ENCODE results near the gene SCGB3A2.

The SCGB3A2 gene

GRCh38 chr5:147878066-147878759 is at the start of gene SCGB3A2:
Gene SCGB3A2 (plus strand): TSS chr5:147878711. CDS start chr5:147878804, 93 bp downstream.
- no peak for DNase-seq

- DNase-seq, result no peak
These were observed 48.5 kb upstream of the SCGB3A2 start for GRCh38 chr5:147830035-147830434.

DNA sequence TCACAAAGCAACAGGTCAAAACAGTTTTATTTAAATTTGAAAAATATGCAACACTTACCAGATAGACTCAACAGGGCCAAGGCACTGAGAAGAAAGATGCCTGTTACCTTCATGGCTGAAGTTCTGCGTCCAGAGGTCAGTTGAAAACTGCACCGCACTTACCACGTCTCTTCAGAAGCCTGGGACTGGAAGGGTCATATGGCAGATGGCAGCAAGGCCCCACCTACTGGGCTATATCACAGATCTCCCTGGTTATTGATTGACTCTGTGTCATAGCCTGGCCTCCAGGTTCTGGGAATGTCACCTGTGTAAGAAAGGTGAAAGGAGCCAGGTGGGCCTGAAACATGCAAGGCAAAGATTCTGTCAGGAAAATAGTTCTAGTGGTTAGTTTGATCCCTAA is 47.0 kb upstream of the SCGB3A2 start, which contains the start of gene SPINK1:
Gene SPINK1 (minus strand): TSS at position 207 of the 400 bp plus-strand sequence. CDS start 94 bp downstream, at position 113.
- no peak for DNase-seq

DNA sequence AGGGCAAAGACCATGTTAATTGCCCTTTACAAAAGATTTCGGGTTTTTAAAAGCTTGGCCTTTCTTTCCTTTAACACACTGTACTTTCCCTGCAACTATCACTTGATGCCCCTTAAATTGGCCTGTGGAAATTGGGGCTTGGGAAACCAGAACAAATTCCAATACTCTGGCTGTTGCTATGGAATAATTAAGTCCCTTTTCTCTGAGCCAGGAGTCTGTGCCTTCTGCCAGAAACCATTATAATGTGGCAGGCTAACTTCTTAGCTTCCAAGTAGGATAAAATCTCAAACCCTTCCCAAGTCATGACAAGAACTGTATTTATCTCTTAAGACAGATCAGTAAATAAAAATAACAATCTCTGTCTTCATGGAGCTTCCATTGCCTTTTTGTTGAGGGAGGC is 46.0 kb upstream of the SCGB3A2 start:
- no peak for DNase-seq

DNA sequence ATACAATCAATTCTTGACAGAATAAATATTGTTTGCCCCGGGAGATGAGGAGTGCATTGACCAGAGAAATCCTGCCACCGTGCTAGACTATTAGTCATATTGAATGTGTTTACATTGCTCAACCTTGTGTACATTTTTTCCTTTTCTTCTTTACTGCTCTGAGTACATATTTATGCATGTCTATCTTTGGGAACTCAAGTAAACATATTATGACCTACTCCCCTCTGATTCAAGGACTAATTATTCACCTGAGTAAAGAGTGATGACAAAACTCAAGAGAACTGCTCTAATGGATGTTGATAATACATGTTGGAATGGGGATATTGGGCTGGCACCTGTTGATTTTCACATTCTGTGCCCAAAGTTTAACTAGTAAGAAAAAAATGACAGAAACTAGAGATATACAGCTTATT is 43.1 kb upstream of the SCGB3A2 start:
- no peak for DNase-seq

DNA sequence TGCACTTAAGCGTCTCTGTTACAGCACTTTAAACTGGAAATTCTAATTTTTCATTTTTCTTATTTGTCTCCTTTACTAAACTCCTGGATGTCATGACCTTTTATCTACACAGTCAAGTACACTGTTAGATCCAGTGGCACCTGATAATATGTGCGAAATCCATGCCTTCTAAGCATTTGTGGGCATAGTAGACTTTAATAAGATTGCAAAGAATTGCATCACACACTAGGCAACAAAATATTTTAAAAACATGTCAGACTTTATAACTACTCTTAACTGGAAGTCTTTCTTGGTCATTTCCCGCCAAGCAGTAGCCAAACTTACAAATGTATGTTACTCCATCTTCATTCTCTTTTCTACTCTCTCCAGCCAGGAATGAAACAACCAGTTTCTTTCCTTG is 42.1 kb upstream of the SCGB3A2 start:
- no peak for DNase-seq

GRCh38 chr5:147842869-147843268 is 35.6 kb upstream of the SCGB3A2 start:
- no peak for DNase-seq

- no peak for DNase-seq
These were observed 33.7 kb upstream of the SCGB3A2 start for GRCh38 chr5:147844846-147845245.

DNA sequence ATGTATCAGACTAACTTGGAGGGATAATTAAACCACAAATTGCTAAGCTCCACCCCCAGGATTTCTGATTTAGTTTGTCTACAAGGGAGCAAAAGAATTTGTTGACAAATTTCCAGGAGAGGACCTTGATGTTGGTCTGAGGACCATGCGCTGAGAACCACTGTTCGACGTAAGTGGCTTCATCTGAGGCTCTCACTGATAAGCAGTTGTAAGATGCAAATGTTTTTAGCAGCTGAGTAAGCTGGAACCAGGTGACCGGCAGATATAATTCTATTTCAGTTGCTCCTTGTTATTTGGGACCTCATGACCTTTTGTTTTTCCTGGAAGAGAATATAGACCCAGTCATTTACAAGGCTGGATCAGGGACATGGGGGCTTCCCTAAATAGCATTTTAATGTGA is 32.9 kb upstream of the SCGB3A2 start:
- DNase-seq, result no peak

- DNase-seq, result no peak
These were observed 29.3 kb upstream of the SCGB3A2 start for GRCh38 chr5:147849226-147849625.

DNA sequence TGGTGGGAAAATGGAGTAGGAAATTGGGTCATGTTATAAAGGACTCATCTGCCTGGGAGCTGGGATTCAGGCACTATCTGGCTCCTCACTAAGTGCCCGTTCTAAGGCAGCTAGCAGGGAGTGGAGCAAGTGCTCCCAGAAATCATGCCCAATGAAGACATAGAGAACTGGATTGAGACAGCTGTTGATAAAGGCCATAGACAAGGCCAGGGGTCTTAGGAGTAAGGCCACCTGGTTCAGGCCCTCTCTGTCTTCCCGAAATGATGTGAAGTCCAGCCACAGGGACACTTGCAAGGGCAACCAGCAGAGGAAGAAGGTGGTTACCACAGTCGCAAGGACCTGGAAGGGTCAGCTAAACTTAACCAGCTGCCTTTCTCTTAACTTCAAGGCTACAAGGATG is 26.9 kb upstream of the SCGB3A2 start:
- DNase-seq, result no peak

DNA sequence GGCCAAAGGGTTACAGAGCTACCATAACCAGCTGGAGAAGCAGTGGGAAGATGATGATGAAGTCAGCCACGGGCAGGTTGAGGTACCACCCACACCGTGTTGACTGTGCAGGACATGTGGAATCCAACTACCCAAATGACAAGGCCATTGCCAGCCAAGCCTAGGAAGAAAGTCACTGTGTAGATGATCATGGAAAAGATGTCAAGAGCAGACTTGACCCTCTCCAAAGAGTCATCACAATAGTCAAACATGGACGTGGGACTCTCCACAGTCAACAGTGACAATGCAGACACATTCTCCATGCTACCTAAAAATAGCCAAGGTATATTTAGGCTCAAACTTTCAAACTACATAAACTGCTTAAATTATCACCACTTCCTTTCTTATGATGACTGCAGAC is 26.1 kb upstream of the SCGB3A2 start:
- no peak for DNase-seq

GRCh38 chr5:147853372-147853987 is 25.0 kb upstream of the SCGB3A2 start:
- no peak for DNase-seq

DNA sequence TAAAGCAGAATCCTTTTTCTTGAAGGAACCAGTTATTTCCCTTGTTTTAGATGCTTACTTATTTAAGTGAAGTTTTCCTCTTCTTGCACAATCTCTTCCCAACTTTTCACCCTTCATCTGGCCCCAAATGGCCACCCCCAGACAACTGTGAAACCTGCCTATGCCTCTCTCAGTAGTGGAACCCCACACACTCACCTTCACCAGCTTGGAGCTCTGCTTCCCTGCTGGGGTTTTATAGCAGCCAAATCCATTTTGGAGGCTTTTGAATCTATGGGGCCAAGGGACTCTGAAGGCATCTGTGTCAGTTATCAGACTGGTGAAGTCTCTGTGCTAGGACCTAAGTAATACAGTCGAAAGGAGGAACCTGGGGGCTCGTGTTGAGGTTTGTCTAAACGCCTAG is 24.2 kb upstream of the SCGB3A2 start:
- no peak for DNase-seq

GRCh38 chr5:147854894-147855773 is 23.4 kb upstream of the SCGB3A2 start:
- DNase-seq, result no peak

- no peak for DNase-seq
These were observed 22.8 kb upstream of the SCGB3A2 start for GRCh38 chr5:147855774-147856069.

DNA sequence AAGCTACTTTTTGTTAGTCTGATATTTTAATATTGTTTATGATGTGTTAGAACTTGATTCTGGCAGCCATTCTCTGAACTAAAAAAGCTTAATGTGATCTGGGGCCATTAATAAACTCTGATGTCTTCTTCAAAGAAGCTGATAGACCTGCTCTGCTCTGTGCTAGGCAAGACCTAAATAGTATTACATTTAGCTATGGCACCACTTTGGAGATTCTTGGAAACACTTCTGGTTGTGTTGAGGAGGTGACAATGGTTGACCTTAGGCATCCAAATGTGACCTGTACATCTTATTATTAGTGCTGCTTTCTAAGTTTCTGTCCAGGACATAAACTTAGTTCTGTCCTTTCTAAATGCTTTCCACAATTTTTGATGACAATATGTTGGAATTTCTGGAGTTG is 21.7 kb upstream of the SCGB3A2 start:
- no peak for DNase-seq

- DNase-seq, result peak; percentile 35
These were observed 21.0 kb upstream of the SCGB3A2 start for GRCh38 chr5:147857302-147858129.

- DNase-seq, result no peak
These were observed 19.9 kb upstream of the SCGB3A2 start for GRCh38 chr5:147858565-147858964.

DNA sequence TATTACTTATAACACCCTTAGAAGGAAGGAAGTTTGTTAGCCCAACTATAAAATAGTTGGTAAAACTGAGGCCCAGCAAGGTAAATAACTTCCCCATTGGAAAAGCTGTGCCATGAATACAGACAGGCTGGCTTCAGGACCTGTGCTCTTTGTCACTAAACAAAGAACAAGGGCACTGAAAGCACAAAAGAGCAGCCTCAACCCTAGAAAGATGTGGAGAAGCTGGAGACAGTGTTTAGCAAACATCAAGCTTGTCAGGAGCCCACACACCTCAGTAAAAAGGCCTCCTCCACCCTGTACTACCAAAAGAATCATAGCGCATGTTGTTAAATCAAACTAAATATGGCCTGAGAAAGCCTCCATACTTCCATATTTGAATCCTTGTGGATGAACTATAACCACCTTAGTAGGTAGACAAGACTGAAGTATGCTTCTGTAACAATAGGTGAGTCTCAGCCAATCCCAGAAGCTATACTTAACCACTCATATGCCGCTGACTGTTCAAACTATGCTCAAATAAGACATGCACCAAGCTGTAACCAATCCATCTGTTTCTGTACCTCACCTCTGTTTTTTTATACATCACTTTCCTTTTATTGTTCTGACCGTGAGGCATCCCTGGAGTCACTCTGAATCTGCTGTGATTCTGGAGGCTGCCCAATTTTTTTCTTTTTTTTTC is 18.4 kb upstream of the SCGB3A2 start:
- DNase-seq, result no peak

DNA sequence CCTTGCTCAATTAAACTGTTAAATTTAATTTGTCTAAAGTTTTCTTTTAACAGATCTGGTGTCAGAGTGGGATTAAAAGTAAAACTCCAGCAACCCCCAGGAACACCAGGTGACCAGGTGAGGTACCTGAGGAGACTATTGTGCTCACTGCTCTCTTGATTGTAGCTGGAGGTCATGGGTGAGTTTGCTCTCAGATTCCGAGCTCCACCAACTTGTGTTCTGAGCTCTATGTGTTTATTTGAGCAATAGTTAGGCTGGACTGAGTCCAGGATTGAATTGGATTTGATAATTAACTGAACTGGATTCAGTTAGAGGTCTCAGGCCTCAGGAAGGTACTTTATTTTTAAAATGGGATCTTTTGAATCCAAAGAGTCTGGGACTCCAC is 17.9 kb upstream of the SCGB3A2 start:
- no peak for DNase-seq

- no peak for DNase-seq
These were observed 14.9 kb upstream of the SCGB3A2 start for GRCh38 chr5:147863454-147864158.

Data from amniotic stem cell (primary cell).